BLaER1 treated with 17β-estradiol and CSF1 and Interleukin-3, amounts not matched to agents 10 nM and 100 nM (cell line): ENCODE results near the gene ATIC.

Source experiments
- H3K27ac ChIP-seq, 11 experiments: shearing (Covaris generic); formaldehyde crosslinking; 2 replicates each; pipeline ENCODE4 v1.8.1; 2022
- H3K27me3 ChIP-seq, 11 experiments: shearing (Covaris generic); formaldehyde crosslinking; 2 replicates each; pipeline ENCODE4 v1.8.1; 2022
- H3K36me3 ChIP-seq, 11 experiments: shearing (Covaris generic); formaldehyde crosslinking; 2 replicates each; pipeline ENCODE4 v1.8.1; 2022
- H3K4me1 ChIP-seq, 10 experiments: shearing (Covaris generic); formaldehyde crosslinking; 2 replicates each; pipeline ENCODE4 v1.8.1; 2022
- H3K4me2 ChIP-seq, 11 experiments: shearing (Covaris generic); formaldehyde crosslinking; 2 replicates each; pipeline ENCODE4 v1.8.1; 2022
- H3K4me3 ChIP-seq, 10 experiments: shearing (Covaris generic); formaldehyde crosslinking; 2 replicates each; pipeline ENCODE4 v1.8.1; 2022
- H3K9ac ChIP-seq, 11 experiments: shearing (Covaris generic); formaldehyde crosslinking; 2 replicates each; pipeline ENCODE4 v1.8.1; 2022
- H3K9me3 ChIP-seq, 11 experiments: shearing (Covaris generic); formaldehyde crosslinking; replicated peaks in 1 of 11; 2 replicates each; pipeline ENCODE4 v1.8.1; 2022
- H4K20me1 ChIP-seq, 11 experiments: shearing (Covaris generic); formaldehyde crosslinking; 2 replicates each; pipeline ENCODE4 v1.8.1; 2022
- Cebpa-rat ChIP-seq, 11 experiments: shearing (Covaris generic); IDR thresholded peaks; 2 replicates each; pipeline ENCODE4 v1.8.1; 2022

ATIC gene

DNA sequence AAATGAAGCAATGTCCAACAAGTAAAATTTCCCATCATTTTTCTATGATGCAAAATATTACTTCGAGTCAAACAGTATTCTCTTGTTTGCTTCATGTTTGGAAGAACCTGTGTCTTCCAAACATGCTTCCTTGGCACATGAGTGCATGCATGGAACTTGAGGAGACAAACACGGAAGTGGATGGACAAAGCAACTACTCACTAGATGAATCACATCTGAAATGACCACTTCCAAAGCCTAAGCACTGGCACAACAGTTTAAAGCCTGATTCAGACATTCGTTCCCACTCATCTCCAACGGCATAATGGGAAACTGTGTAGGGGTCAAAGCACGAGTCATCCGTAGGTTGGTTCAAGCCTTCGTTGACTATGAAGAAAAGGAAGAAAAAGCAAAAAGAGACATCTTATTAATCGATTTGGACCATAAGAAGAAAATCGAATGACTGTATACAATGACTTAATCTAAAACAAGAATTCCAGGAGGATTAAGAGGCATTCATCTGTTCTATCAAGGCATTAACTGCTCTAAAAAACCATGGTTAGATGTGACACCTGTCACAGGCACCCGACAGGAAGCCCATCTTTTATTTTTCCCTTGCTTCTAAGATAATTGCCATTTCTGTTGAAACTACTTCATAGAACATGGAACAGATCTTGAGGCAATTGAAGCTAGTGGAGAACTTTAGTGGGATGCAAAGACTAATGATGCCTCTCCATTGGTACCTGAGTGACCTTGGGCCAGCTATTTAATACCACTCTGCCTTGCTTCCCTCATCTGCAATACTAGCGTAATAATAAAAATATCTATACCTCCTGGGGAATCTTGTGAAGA, 56.0 kb downstream of the ATIC start:
- Histone ChIP-seq H3K27ac (no peak overlapping the region), H4K20me1 (peaks cover 0 to 87% (median 0%) of the 10 kb centered on the region in 11 experiments; a peak in 6 of 22 replicates), H3K27me3 (no peaks in the 10 kb centered on the region), H3K9ac (no peak overlapping the region), H3K4me3 (no peak overlapping the region), H3K4me2 (no peak overlapping the region), H3K4me1 (0 out of 20 replicates have a peak, but pooled peaks cover 0 to 5% (median 0%) of the 10 kb centered on the region in 10 experiments), H3K36me3 (peaks cover 19 to 100% (median 69%) of the 10 kb centered on the region in 11 experiments), H3K9me3 (no peaks in the 10 kb centered on the region)
- no peak for TF ChIP-seq Cebpa-rat (IDR thresholded peaks at IDR 0.05)

DNA sequence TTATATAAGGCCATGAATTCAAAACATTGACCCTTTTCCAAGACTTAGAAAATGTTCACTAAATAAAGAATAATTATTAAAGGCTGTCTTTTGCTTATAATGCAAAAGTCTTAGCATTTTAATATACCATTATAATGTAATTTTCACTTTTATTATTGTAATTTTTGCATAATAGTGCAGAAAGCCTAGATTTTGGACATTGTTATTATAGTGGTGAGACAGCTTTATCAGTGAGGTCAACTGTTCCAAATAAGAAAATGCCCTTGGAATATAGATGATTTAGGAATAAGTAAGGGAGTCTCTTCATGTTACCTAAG, 56.6 kb downstream of the ATIC start:
- no peak overlapping the region for H3K27ac ChIP-seq
- H3K4me3 ChIP-seq = no peak overlapping the region
- TF ChIP-seq Cebpa-rat (IDR thresholded peaks at IDR 0.05) = no peak
- H3K4me2 ChIP-seq = no peak overlapping the region
- peaks cover 13 to 100% (median 66%) of the 10 kb centered on the region in 11 experiments for H3K36me3 ChIP-seq
- H3K9me3 ChIP-seq = no peaks in the 10 kb centered on the region
- 0 out of 20 replicates have a peak, but pooled peaks cover 0 to 5% (median 0%) of the 10 kb centered on the region in 10 experiments for H3K4me1 ChIP-seq
- H3K27me3 ChIP-seq = no peaks in the 10 kb centered on the region
- no peak overlapping the region for H3K9ac ChIP-seq
- peaks cover 0 to 86% (median 0%) of the 10 kb centered on the region in 11 experiments; a peak in 6 of 22 replicates for H4K20me1 ChIP-seq

DNA sequence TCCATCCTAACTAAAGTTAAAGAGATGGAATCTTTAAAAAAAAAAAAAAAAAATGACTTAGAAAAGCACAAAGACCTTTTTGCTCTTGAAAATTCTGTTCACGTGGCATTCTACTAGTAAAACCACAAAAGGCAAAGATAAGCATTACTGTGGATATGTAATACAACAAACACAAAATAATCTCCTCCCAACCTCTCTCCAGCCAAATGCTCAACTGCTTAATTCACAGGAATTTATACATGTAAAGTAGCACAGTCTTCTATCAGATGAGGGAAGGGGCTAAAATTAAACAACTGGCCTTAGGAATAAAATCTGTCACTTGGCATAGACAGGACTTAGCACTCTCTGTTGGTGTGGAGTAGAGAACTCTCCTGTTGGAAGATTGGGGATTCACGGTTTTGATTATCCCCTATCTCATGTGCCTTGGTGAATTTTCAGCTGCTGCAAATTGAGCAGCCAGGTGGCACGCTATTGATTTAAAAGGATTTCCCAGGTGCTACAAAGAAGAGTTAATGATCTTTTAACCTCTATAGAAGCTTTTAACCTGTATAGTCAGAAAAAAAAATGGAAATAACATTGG, 57.4 kb downstream of the ATIC start:
- peaks cover 0 to 86% (median 0%) of the 10 kb centered on the region in 11 experiments; a peak in 5 of 22 replicates for H4K20me1 ChIP-seq
- peaks cover 0 to 7% (median 2%) of the 10 kb centered on the region in 11 experiments; a peak in 13 of 22 replicates for H3K9me3 ChIP-seq
- H3K4me3 ChIP-seq = no peak overlapping the region
- H3K36me3 ChIP-seq = peaks cover 9 to 100% (median 66%) of the 10 kb centered on the region in 11 experiments; a peak in 21 of 22 replicates
- no peak overlapping the region for H3K4me2 ChIP-seq
- H3K4me1 ChIP-seq = 0 out of 20 replicates have a peak, but pooled peaks cover 0 to 5% (median 0%) of the 10 kb centered on the region in 10 experiments
- H3K27ac ChIP-seq = no peak overlapping the region
- no peak for TF ChIP-seq Cebpa-rat (IDR thresholded peaks at IDR 0.05)
- no peak overlapping the region for H3K9ac ChIP-seq
- no peaks in the 10 kb centered on the region for H3K27me3 ChIP-seq

DNA sequence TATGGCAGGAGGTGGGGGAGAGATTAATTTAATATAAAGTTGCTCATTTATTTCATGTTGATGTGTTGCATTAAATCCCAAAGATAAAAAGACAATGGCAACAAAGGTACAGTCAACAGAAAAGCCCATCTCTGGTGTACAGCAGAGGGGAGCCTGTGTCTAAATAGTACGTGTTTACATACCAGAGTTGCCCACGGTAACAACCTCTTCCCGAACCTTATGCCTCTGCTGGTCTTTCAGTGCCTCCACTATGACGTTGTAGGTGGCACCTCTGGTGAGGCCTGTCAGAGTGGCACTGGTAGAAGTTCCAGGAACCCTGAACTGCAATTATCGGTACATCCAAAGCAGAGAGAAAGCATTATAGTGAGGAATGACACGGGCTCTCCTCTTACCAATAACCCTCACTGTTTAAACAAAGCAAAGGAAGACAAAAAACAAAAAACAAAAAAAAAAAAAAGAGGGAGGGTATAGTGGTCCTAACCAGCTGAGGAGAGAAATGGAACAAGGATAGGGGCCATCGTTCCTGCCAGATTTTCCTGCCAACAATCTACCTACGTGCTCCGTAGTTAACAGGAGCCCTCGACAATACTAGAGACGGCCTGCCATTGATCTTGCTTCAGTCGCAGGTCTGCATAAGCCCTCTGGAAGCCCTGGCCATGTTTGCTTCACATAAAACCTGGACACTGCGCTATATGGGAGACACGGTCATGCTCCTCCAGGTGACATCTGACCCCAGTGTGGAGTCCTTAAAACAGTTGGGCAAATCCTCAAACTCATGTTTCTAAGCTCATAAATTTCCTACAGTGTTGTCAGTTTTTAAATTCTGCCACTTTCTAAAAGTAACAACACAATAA, 58.5 kb downstream of the ATIC start:
- H3K27ac ChIP-seq = no peak overlapping the region; a peak in 1 of 22 replicates
- H3K4me1 ChIP-seq = no peaks in the 10 kb centered on the region
- no peak overlapping the region for H3K4me3 ChIP-seq
- peaks cover 0 to 86% (median 0%) of the 10 kb centered on the region in 11 experiments; a peak in 5 of 22 replicates for H4K20me1 ChIP-seq
- H3K9me3 ChIP-seq = peaks cover 0 to 18% (median 8%) of the 10 kb centered on the region in 11 experiments; a peak in 13 of 22 replicates
- no peak overlapping the region for H3K4me2 ChIP-seq
- TF ChIP-seq Cebpa-rat (IDR thresholded peaks at IDR 0.05) = no peak
- no peaks in the 10 kb centered on the region for H3K27me3 ChIP-seq
- H3K9ac ChIP-seq = no peak overlapping the region
- H3K36me3 ChIP-seq = peaks cover under 1 to 100% (median 66%) of the 10 kb centered on the region in 11 experiments; a peak in 21 of 22 replicates

DNA sequence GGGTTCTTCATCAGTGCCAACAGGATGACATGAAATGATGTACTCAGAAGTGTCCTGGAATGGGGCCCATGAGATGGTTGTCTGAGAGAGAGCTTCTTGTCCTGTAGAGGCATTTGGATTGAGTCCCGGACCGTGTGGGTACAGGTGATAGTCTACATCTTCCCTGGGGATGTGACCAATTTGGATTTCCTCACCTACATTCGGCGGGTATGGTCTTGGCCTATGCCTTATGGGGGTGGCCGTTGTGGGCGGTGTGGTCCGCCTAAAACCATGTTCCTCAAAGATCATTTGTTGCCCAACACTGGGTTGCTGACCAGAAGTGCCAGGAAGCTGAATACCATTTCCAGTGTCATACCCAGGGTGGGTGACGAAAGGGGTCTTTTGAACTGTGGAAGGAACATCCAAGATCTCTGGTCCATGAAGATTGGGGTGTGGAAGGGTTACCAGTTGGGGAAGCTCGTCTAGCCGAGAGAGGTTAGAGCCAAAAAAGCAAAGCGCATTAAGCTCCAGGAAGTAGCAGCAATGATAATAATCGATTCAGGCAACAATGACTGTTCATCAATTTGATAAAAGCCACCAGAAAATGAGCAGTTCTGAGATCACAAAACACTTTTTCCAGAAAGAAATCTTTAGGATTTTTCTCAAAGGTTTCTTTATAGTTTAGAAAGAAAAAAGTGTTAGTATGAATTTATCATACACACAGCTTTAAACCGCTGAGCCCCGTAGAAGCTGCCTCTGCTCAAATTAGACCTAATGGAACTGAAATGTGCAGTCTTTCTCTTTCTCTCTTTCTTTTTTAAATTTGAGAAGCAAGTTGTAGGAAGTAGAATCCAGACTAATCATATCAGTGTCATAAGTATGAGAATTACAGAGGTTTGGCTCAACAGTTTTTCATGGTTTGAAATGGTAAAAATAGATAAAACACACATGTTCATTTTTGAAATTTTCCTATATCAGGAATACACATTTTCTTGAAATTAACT, 60.3 kb downstream of the ATIC start:
- peaks cover 0 to 87% (median 0%) of the 10 kb centered on the region in 11 experiments; a peak in 5 of 22 replicates for H4K20me1 ChIP-seq
- no peak overlapping the region for H3K4me3 ChIP-seq
- TF ChIP-seq Cebpa-rat (IDR thresholded peaks at IDR 0.05) = no peak
- no peaks in the 10 kb centered on the region for H3K27me3 ChIP-seq
- no peak overlapping the region for H3K4me2 ChIP-seq
- H3K4me1 ChIP-seq = no peaks in the 10 kb centered on the region
- no peak overlapping the region for H3K27ac ChIP-seq
- peaks cover 0 to 100% (median 55%) of the 10 kb centered on the region in 11 experiments; a peak in 19 of 22 replicates for H3K36me3 ChIP-seq
- H3K9me3 ChIP-seq = peaks cover 0 to 19% (median 8%) of the 10 kb centered on the region in 11 experiments; a peak in 13 of 22 replicates
- H3K9ac ChIP-seq = no peak overlapping the region

DNA sequence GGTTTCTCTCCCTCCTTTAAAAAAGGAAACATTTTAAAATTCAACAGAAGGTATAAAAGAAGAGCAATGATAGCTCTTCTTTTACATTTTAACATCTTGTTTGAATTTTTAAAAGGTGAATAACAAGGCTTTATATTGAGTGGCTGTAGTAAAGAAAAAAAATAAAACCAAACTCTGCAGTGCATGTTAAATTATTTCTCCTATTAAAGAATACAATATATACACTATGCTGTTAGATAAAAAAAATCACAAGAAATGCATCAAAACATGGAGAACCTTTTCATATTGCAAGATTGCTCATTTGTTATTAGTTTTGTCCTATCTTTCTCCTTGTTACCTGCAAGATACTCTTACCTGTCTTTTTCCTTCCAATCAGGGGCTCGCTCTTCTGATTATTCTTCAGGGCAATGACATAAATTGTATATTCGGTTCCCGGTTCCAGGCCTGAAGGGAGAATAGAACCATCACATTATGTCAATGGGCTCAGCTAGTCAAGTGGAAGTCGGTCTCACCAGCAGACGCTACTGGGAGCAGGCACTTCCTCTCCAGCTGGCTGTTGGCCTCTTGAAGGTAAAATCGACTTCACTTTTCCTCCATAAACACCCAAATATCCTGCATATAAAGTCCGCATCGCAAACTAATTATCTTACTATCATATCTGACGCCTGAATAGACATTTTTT, 61.2 kb downstream of the ATIC start:
- H3K27ac ChIP-seq = no peak overlapping the region
- H4K20me1 ChIP-seq = peaks cover 0 to 85% (median 0%) of the 10 kb centered on the region in 11 experiments; a peak in 5 of 22 replicates
- no peaks in the 10 kb centered on the region for H3K27me3 ChIP-seq
- peaks cover 0 to 100% (median 45%) of the 10 kb centered on the region in 11 experiments; a peak in 19 of 22 replicates for H3K36me3 ChIP-seq
- H3K9ac ChIP-seq = no peak overlapping the region
- H3K4me3 ChIP-seq = no peak overlapping the region
- H3K4me1 ChIP-seq = no peaks in the 10 kb centered on the region
- TF ChIP-seq Cebpa-rat (IDR thresholded peaks at IDR 0.05) = no peak
- H3K4me2 ChIP-seq = no peak overlapping the region
- peaks cover 0 to 19% (median 8%) of the 10 kb centered on the region in 11 experiments; a peak in 13 of 22 replicates for H3K9me3 ChIP-seq

DNA sequence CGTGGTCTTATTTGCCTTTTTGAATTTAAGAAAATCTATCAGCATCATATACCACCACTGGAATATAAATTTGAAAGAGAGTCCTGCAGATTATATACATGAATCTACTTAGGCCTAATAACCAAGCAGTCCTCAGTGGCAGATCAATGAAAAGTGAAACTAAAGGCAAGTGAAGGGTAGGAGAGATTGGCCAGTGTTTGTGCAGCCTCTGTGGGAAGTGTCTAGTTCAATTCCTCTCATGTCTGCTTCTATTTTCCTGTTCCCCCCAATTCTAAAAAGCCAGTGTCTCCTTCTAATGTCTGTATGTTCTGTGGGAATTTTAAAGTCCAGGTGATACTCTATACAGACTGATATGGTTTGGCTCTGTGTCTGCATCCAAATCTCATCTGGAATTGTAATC, 62.1 kb downstream of the ATIC start:
- Histone ChIP-seq H3K9me3 (peaks cover 0 to 19% (median 8%) of the 10 kb centered on the region in 11 experiments; a peak in 13 of 22 replicates), H4K20me1 (peaks cover 0 to 85% (median 0%) of the 10 kb centered on the region in 11 experiments; a peak in 5 of 22 replicates), H3K4me3 (no peak overlapping the region), H3K27me3 (no peaks in the 10 kb centered on the region), H3K36me3 (peaks cover 0 to 100% (median 42%) of the 10 kb centered on the region in 11 experiments; a peak in 18 of 22 replicates), H3K9ac (no peak overlapping the region), H3K4me1 (no peaks in the 10 kb centered on the region), H3K4me2 (no peak overlapping the region), H3K27ac (no peak overlapping the region)
- TF ChIP-seq Cebpa-rat (IDR thresholded peaks at IDR 0.05) = no peak
